Esophagus mucosa (tissue), 1 donor: ENCODE results near the gene POMT1. TPM values are rescaled to one million over a fixed set of nuclear protein-coding genes. Genes with fewer than 3 reads are reported as not detected.
"Not testable (repeated sequence)": the region's sequence is repeated elsewhere in the genome, so short reads cannot be mapped to it uniquely, and the experiment has no call there.

Source experiments
- ATAC-seq: fragments of 200-7000 bp; cut with Tn5 transposase; one replicate; pipeline ENCODE4 v1.9.1; 2020
- total RNA-seq: library from RNA; stranded (reverse); gene quantifications from one replicate; pipeline ENCODE4 v1.2.4, GENCODE V29; 2023
- donor health status: DM: yes; HTN: yes; CAD: no.

The POMT1 gene
- total RNA-seq, 1 donor from 2014 or later: 13.1 TPM

DNA sequence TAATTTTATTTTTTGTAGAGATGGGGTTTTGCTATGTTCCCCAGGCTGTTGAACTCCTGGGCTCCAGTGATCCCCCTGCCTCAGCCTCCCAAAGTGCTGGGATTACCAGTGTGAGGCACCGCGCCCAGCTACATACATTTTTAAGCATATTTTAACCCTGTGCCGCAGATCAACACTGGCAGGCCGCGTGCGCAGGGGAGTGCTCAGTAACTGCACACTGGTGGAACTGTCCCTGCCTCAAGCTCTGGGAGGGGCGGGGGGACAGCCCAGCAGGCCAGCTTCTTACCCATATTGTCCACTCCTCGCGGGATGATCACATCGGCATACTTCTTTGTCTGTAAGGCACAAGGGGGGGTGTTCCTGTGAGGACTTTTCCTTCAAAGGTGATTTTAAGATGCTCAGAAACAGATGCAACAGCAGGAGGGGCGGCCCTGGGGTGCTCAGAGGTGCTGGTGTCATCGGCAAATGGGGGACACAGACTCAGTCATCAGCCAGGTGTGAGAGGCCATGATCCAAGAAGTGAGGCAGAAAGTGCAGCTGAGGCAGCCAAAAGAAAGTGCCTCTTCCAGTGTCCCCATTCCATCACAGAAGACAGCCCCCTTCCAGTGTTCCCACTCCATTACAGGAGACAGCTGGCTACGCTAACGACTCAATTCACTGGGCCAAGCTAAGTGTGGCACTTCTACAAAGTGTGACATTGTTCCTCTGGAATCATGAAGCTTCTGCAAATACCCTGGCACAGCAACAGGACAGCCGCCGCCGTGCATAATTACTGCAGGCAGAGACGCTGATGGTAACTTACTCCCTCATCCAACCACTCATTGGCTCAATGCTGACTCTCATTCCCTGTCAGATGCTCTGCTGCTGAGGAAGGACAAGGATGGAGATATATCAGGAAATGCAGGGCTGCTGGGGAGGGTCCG lies 23.2 kb downstream of the POMT1 start:
- ATAC-seq: no peak

DNA sequence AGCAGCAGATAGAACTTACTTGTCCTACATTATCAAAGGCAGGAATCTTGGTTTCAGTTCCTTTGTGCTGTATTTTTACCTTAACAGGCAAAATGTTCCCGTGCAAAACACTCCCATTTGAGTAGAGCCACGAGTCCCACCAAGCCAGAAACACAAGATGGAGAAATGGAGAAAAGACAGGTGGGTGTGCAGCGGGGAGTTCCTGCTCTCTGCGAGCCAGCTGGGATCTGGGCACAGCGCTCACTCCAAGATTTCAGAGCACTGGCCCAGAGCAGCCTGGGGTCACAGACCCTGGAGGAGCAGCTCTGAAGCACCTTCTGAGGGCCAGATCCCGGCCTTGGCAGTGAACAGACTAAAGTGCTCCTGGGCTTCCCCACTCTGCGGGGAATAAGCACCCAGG lies 25.5 kb downstream of the POMT1 start:
- no peak for ATAC-seq

DNA sequence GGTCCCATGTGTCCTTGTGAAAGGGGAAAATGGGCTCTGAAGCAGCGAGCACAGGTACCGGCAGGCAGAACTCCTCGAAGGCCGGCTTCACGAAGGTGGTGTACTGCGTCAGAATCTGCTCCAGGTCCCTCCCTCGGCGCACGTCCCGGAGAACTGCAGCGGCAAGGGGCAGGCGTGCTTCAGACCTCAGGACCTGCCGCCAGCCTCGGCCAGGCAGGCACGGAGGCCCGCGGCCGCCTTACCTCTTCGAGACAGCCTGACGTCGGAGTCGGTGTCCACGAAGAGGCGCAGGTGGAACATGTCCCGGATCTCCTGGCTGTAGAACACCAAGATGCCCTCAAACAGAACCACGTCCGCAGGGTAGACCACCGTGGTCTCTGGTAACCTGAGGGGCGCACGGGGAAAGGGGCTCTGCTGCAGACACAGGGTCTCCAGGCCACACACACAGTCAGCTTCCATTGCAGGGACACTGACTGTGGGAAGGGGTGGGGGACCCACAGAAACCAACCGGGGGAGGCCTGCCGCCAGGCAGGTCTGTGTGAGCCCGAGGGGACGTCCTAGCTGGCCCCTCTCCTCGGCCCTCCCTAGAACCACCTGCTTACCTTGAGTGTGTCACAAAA lies 26.3 kb downstream of the POMT1 start:
- no peak for ATAC-seq

DNA sequence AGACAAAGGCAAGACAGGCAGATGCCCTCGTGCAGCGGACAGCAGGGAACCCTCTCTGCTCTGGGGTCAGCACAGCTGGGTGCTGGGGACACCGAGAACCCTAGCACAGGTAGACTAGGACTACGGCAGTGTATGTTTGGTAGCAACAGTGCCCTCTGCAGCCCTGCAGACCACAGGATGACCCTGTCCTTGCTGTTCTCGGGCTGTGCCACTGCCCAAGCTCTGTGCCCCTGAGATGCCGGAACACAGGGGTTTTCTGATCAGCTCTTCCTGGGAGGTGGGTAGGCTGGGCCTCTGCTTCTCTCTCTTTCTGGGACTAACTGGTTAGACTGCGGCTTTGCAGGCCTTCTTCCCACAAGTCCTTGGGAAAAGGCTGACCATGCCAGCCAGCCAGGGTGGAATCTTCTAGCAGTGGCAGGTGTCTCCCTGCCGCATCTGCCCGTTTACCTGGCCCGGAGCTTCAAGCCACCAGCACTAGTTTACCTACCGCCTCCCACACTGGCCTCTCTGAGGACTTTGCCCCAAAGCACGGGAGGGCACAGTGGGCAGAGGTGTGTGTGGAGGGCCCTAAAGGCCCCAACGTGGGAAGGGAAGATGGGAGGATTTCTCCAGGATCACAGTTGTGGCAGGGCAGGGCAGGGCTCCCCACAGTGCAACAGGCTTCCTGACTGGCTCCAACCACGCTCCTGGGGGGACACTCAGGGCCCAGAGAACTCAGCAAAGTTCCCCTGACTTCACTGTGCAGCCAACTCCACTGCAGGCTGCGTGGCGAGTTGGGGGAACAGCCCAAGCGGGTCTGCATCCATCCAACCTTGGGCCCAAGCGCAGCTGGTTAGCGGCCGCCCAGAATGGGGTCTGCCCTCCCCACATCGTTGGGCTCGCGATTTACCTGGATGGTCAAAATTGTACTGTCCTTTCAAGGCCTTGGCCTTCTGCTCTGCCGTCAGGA lies 27.2 kb downstream of the POMT1 start:
- ATAC-seq: no peak

DNA sequence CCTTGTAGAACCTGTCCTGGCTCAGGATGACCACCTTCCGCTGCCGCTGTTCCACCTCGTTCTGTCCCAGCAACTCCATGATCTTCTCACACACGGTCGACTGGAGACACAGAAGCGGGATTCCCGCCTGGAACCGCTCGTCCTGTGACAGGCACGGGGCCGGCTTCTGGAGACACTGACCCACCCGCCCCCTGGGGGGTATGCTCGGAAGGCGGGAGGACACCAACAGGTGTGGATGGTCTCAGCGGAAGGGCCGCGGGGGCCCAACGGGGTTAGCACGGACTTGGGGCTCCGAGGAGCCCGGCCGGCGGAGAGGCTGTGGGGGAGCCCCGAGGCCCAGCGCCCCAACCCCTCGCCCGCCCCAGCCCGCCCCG lies 27.8 kb downstream of the POMT1 start:
- ATAC-seq: peak; percentile 19

DNA sequence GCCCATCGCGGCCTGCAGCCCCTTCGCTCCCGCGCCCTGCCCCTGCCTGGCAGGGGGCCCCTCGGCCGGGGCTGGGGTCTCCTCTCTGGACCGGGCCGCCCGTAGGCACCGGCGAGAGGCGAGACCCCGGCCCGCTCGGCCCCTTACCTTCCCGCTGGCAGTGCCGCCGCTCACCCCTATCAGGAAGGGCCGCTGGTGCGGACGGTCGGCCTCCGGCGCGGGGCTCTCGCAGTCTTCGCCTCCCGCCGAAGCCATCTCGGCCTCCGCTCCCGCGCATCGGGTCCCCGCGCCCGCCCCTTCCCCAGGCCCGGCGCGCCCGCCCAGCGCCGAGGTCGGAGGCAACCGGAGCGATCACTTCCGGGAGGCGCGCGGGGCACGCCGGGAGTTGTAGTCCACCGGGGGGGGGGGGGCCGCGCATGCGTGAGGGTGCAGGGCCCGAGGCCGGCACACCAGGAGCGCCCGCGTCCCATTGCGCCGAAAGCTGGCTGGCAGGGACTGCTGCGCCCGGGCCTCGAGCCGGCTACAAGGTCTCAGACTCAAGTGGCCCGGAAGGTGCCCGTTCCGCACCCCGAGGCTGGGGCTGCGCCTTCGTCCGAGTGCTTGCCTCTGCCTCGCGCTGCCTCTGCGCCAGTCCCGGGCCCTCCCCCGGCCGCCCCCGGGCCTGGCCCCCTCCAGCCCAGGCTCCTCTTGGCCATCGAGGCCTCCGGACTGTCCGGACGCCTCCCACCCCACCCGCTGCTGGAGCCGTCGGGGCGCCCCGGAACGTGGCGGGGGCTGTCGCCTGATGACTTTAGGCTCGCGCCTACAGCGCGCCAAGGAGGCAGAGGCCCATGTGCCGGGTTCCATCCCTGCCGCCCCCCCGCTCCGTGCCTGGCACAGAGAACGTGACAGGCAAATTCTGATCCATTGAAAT lies 28.5 kb downstream of the POMT1 start, which contains the start of gene UCK1:
UCK1 (minus strand) TSS at position 344 of the 913 bp plus-strand sequence; CDS start at position 255, 89 bp downstream.
- peak; percentile 96 for ATAC-seq

DNA sequence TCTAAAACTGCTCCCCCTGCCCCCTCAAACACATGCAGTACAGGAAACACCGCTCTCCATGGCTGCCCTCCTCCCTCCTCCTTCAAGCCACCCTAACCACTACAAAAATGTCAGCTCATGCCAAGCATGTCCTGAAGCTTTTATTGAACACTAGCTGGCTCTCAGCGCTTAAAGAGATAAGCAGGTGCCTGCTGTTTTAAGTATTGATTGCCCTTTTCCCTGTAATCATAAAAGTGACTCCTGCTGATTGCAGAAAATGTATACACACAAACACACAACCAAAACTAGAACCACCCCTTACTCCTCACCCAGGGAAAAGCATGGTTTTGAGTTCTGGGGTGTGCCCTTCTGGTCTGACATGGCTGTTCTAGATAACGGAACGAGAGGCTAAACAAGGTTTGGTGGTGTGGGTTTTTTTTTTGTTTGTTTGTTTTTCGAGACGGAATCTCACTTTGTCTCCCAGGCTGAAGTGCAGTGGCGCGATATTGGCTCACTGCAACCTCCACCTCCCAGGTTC lies 32.1 kb downstream of the POMT1 start:
- ATAC-seq: no peak

DNA sequence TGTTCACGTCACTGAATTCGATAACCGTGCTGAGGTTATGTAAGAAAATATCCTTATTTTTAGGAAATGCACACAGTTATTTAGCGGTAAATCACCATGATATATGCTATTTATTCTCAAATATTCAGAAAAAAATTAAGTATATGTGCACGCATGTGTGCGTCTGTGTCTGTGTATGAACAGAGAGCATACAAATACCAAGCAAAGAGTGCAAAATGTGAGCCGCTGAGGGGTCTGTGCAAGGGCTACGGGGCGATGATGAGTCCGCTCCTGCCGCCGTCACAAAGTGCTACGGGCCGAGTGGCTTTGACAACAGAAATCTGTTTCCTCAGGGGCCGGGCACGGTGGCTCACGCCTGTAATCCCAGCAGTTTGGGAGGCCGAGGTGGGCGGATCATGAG lies 35.2 kb downstream of the POMT1 start:
- no peak for ATAC-seq

DNA sequence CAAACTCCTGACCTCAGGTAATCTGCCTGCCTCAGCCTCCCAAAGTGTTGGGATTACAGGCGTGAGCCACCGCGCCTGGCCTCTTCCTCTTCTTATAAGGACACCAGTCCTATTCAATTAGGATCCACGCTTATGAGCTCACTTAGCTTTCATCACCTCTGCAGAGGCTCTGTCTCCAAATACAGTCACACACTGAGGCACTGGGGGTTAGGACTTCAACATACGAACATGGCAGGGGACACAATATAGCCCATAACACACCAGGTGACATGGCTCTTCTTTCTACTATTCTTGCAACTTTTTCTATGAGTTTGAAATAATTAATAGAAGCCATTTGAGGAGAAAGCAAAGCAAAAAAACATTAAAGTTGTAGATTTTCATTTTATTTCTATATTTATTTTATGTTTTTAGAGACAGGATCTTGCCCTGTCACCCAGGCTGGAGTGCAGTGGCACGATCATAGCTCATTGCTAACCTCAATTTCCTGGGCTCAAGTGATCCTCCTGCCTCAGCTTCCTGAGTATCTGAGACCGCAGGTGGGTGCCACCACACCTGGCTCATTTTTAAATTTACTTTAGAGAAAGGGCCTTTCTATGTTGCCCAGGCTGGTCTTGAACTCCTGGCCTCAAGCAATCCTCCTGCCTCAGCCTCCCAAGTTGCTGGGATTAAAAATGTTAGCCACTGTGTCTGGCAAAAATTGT lies 36.7 kb downstream of the POMT1 start:
- no peak for ATAC-seq

DNA sequence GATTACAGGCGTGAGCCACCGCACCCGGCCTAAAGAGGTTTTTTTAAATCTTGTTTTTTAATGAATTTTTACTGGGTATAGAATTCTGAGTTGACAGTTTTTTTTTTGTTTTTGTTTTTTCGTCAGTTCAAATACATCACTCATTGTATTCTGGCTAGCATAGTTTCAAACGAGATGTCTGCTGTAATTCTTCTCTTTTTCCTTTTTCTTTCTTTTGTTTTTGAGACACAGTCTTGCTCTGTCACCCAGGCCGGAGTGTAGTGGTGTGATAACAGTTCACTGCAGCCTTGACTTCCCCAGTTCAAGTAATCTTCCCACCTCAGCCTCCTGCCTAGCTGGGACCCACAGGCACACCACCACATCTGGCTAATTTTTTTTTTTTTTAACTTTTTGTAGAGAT lies 40.4 kb downstream of the POMT1 start:
- ATAC-seq: no peak

DNA sequence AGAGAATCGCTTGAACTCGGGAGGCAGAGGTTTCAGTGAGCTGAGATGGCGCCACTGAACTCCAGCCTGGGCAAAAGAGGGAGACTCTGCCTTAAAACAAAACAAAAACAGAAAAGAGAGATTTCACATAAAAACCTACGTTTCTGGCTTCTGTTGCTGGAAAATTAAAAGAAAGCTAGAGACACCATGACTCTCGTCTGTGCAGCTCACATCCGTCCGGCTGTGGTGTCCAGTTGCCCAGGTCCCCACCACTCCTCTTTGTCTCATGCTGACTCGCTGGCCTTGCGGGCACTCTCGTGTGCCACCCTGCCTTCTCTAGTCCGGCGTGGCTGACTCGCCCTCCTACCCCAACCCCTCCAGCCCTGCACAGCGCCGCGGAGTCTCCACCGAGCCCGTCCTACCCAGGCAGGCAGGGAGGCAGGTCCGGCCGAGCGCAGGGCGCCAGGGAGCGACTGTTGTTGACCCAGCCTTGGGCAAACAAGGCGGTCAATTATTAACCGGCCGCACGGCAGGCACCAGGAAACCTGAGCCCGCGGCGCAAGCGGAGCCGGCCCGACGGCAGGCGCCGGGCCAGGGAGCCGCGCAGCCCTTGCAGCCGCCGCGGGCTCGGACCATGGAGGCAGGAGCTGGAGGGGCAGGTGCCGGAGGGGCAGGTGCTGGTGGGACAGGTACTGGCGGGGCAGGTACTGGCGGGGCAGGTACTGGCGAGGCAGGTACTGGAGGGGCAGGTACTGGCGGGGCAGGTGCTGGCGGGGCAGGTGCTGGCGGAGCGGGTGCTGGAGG lies 42.5 kb downstream of the POMT1 start, which contains the start of gene PRRT1B:
PRRT1B (plus strand) TSS at position 521 of the 783 bp plus-strand sequence; CDS start at position 614, 93 bp downstream.
- ATAC-seq: peak; percentile 55

DNA sequence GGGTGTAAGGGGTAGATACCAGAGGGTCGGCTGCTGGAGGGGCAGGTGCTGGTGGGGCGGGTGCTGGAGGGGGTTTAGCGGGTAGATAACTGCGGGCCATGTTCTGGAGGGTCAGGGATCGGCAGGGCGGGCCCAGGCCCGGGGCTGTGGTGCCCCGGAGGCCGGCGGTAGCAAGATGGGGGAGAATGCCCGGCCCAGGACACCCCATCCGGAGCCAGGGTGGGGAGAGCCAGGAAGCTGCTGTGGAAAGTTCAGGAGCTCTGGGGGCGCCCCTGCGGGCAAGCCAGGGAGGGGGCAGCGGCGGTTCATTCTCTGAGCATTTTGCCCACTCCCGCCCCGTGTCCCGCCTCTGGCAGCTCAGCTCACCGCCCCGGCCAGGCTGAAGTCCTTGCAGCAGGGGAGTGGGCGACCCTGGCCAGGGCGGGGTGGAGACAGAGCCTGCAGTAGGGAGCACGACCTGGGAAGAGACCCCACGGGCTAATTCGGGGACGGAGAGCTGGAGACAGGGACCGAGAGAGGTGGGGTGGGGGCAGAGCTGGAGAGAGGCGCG lies 43.1 kb downstream of the POMT1 start:
- ATAC-seq: peak; percentile 26

DNA sequence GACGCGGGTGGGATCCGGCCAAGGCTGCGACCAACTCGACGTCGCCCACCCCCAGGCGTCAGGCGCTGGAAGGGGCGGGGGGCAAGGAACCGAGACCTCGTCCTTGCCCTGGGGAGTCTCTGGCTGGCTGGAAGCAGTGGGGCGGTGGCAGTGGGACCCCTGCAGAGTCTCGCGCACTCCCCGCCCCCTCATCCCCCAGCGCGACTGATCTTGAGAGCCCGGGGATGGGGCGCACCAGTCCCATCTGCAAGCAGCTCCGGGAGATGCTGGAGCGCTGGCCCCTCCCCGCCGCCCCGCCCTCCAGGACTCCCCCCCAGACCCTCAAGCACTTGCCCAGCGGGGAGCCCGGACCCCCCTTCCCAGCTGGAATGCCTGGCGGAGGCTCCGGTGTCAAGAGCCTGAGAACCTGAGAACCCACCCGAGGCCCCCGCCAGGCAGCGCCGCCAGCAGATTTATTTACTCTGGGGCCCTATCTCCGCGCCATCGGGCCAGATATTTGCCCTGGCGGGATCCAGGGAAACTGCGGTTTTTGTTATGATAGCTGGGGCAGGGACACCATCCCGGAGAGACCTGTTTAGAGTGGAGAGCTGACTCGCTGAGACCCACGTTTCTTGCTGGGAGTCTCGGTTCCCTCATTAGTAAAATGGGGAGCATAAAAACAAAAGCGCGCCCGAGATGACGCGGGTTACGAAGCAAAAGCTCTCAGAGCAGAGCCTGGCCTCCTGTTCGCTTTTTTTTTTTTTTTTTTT lies 43.8 kb downstream of the POMT1 start:
- peak; percentile 23 for ATAC-seq

DNA sequence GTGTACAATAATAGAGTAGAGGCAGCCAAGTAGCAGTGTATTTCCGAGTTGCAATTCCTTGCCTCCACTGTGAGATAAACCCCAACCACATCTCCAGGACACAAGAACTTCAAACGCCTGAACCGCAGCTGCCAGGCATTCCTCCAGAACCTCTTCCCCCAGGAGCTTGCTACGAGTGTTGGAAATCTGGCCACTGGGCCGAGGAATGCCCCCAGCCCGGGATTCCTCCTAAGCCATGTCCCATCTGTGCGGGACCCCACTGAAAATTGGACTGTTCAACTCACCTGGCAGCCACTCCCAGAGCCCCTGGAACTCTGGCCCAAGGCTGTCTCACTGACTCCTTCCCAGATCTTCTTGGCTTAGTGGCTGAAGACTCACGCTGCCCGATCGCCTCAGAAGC lies 46.5 kb downstream of the POMT1 start:
- not testable (repeated sequence) for ATAC-seq

DNA sequence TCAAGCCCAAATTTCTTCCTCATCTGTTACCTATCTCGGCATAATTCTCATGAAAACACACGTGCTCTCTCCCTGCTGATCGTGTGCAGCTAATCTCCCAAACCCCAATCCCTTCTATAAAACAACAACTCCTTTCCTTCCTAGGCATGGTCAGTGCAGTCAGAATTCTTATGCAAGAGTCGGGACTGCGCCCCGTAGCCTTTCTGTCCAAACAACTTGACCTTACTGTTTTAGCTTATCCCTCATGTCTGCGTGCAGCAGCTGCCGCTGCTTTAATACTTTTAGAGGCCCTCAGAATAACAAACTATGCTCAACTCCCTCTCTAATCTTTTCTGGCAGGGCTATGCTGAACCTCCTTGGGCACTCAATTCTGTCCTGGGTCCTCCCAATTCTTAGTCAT lies 47.7 kb downstream of the POMT1 start:
- not testable (repeated sequence) for ATAC-seq

DNA sequence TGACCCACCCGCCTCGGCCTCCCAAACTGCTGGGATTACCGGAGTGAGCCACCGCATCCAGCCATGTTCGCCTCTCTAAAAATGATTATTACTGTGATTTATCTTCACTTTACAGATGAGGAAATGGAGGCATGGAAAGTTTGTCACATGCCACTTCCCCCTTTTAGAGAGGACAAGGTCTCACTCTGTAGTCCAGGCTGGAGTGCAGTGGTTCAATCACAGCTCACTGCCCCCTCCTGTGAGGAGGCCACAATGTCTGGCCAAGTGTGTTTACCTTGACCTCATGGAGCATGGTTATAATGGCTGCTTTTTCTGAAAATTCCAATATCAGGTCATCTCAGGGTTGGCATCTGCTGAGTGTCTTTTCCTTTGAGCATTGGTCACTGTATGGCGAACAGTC lies 49.3 kb downstream of the POMT1 start:
- ATAC-seq: no peak

DNA sequence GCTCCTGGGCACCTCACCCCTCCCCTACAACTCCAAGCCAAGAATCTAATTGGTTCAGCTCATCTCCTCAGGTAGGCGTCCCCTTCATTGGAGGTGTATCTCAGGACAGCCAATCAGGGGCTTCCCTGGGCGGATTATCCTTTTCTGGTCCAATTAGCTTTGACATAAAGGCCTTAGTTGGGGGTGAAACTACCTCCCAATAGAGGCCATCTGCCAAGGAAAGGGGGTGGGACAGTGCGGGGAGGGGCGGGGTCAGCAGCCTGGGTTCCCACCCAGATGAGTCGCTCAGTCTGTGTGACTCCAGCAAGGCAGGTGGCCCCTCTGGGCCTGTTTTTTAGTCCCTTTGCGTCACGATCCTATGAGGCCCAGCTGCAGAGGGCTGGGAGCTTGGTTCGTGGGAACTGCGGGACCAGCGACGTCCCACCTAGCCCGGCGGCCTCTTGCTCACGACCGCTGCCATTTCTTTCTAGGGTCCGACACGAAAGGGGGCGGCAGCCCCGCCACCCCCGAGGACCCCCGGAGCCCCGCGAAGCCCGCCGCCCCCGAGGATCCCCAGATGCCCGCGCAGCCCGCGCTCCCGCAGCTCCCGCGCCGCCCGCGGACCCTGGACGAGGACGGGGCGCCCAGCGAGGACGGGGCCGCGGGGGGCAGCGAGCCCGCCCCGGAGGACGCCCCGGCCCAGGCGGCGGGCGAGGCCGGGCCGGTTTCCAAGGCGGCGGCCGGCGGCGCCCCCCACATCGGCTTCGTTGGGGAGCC lies 51.5 kb downstream of the POMT1 start:
- no peak for ATAC-seq

DNA sequence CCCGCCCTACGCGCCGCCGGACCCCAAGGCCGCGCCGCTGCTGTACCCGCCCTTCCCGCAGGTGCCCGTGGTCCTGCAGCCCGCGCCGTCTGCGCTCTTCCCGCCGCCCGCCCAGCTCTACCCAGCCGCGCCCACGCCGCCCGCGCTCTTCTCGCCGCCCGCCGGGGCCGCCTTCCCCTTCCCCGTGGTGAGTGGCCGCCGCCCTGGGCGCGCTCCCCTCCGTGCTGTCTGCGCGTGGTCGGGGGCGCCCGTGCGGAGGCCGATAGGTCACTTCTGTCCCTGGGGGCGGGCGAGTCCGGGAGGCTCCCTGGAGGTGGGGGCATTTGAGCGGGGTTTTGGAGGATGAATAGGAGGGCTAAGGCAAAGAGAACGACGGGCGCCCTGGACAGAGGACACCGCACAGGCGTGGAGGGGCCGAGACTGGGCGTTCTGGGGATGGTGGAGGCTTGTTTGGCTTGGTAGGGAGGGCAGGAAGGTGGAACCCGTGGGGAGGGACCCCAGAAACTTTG lies 52.2 kb downstream of the POMT1 start:
- ATAC-seq: no peak
